ENCODE measurements around the gene HNF1A. TPM values are rescaled to one million over a fixed set of nuclear protein-coding genes. Genes with fewer than 3 reads are reported as not detected.

HNF1A gene
- total and polyA plus RNA-seq, 2 donors (not counting 3 experiments of a cell fraction or from before 2014, with no cell fraction given): not detected

DNA sequence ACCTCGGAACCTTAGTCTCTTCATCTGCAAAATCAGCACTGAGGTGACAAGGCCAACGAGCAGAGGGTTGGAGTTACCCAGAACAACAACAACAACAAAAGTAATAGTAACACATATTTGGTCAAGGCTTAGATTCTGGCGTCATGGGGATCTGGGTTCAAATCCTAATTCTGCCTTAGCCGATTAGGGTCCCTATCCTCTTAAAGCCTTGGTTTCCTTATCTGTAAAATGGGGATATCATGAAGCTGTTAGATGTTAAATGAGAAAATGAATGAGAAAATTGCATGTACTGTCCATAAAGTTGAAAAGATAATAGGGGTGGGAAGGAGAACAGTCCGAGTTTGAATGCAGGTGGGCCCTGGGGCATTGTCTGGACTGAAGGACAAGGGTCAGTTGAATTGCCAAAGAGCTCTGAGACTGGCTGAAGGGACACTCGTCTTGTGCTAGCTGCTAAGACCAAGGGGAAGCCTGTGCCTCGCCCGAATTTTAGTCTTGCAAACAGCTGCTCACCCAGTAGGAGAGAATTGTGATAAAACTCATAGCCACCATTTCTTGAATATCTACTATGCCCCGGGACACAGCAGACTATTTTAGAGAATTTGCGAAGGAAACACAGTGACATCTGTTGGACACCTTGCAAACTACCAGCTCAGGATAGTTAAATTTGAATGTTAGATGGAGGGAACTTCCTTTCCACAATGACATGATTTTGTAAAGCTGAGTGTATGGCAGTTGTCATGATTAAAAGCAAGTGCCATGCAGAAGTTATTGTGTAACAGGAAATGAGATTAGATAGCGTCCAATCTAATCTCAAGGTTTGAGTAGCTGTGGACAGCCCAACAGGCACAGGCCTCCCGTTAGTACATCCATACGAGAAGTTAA lies 6.8 kb upstream of the HNF1A start:
- H3K4me1 ChIP-seq (ENCODE audit: control insufficient read depth, extremely low read depth, insufficient read depth, low read length): no peaks in the 10 kb centered on the region
- no peaks in the 10 kb centered on the region for H3K9me1 ChIP-seq (replicated peaks; ENCODE audit: control insufficient read depth, extremely low read depth, insufficient read depth, low read length)
- H3K4me2 ChIP-seq (ENCODE audit: insufficient read depth, low read length): no peak overlapping the region
- H3K9ac ChIP-seq (replicated peaks; ENCODE audit: extremely low read depth, insufficient read depth, low read length): no peak overlapping the region
- ChIA-PET POLR2A (no interaction called here), CTCF (interaction anchor here (0.6 to 4.0 kb wide), 62 partner anchors 8 to 645 kb away, joined by 3 to 99 read pairs (median 4); partner anchors contain the start of genes ACADS, MLEC, POP5 and UNC119B)
- no peaks in the 10 kb centered on the region for H3K36me3 ChIP-seq (ENCODE audit: control insufficient read depth in 2 of 2, extremely low read depth in 1 of 2, insufficient read depth in 2 of 2, low read length in 2 of 2)
- FAIRE-seq (peak; percentile 78), DNase-seq (ENCODE audit: low read depth, low spot score) (peak; percentile 58)
- no peak overlapping the region for H2AFZ ChIP-seq (ENCODE audit: low read depth, low read length)
- H3K9me3 ChIP-seq (replicated peaks; ENCODE audit: control insufficient read depth, insufficient read depth, low read length): no peaks in the 10 kb centered on the region
- dilution Hi-C loops (cut with MboI; ENCODE audit: extremely low pct_ligation_motif_present, low sequenced_read_pairs) (no loop called here), intact Hi-C loops (cut with micrococcal nuclease) (loop anchor here (1.0 to 5.0 kb wide), 5 partner anchors 114 to 388 kb away; partner anchors contain the start of gene ACADS)
- H3K27ac ChIP-seq (ENCODE audit: insufficient read depth, low read depth, low read length): no peak overlapping the region
- no peaks in the 10 kb centered on the region for H4K20me1 ChIP-seq (replicated peaks; ENCODE audit: control insufficient read depth, extremely low read depth, insufficient read depth, low read length)
- H3K79me2 ChIP-seq (ENCODE audit: control insufficient read depth, insufficient read depth, low read length): no peaks in the 10 kb centered on the region
- BruUV-seq (replicated peaks): no TSS peak
- TF ChIP-seq GATA2 (IDR thresholded peaks at IDR 0.05; ENCODE audit: insufficient read depth, insufficient read length, low read depth, low read length): no peak
- TF ChIP-seq, protein P1, sequence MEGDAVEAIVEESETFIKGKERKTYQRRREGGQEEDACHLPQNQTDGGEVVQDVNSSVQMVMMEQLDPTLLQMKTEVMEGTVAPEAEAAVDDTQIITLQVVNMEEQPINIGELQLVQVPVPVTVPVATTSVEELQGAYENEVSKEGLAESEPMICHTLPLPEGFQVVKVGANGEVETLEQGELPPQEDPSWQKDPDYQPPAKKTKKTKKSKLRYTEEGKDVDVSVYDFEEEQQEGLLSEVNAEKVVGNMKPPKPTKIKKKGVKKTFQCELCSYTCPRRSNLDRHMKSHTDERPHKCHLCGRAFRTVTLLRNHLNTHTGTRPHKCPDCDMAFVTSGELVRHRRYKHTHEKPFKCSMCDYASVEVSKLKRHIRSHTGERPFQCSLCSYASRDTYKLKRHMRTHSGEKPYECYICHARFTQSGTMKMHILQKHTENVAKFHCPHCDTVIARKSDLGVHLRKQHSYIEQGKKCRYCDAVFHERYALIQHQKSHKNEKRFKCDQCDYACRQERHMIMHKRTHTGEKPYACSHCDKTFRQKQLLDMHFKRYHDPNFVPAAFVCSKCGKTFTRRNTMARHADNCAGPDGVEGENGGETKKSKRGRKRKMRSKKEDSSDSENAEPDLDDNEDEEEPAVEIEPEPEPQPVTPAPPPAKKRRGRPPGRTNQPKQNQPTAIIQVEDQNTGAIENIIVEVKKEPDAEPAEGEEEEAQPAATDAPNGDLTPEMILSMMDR (IDR thresholded peaks at IDR 0.05; ENCODE audit: extremely low read depth in 1 of 2, insufficient read depth in 1 of 2, low read depth in 1 of 2, low read length in 2 of 2): peak; percentile 54 to 58
- no peaks in the 10 kb centered on the region for H3K27me3 ChIP-seq (ENCODE audit: control insufficient read depth in 2 of 2, insufficient read depth in 2 of 2, low read length in 2 of 2)
- no peak overlapping the region for H3K4me3 ChIP-seq (replicated peaks in 1 of 3; ENCODE audit: insufficient read depth in 1 of 3, low read depth in 1 of 3, low read length in 3 of 3)

Measured in endothelial cell of umbilical vein (primary cell).